Measurements from ENCODE around the gene C6orf118.

The C6orf118 gene

DNA sequence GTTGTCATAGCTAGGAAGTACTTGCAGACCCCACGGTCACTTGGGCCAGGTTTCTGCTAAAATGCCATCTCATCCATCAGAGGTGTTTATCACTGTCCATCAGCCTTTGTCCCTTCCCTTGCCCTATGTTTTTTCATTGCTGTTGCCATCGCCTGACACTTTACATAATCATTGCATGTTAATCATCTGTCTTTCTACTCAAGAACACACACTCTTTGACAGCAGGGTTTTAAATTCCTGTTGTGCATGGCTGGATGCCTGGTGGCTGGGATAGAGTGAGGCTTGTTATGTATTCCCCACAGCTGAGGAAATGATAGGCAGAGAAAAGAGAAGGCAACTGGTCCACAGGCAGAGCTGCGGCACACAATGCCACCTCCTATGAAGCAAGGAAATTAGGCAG is 11.7 kb upstream of the C6orf118 start:
- no peaks in the 10 kb centered on the region for H3K9me3 ChIP-seq (ENCODE audit: severe bottlenecking)
- H3K27ac ChIP-seq (ENCODE audit: poor library complexity, severe bottlenecking) = no peak overlapping the region
- H3K27me3 ChIP-seq (ENCODE audit: insufficient read depth, poor library complexity, severe bottlenecking) = no peaks in the 10 kb centered on the region
- no peak for ATAC-seq (ENCODE audit: low read depth)
- no peaks in the 10 kb centered on the region for H3K4me1 ChIP-seq (ENCODE audit: insufficient read depth, poor library complexity, severe bottlenecking)
- no peak for DNase-seq (ENCODE audit: low spot score)
- no peaks in the 10 kb centered on the region for H3K36me3 ChIP-seq (ENCODE audit: low read depth)
- TF ChIP-seq CTCF (IDR thresholded peaks at IDR 0.05; ENCODE audit: poor library complexity, severe bottlenecking) = no peak
- no peak overlapping the region for H3K4me3 ChIP-seq (ENCODE audit: severe bottlenecking)

DNA sequence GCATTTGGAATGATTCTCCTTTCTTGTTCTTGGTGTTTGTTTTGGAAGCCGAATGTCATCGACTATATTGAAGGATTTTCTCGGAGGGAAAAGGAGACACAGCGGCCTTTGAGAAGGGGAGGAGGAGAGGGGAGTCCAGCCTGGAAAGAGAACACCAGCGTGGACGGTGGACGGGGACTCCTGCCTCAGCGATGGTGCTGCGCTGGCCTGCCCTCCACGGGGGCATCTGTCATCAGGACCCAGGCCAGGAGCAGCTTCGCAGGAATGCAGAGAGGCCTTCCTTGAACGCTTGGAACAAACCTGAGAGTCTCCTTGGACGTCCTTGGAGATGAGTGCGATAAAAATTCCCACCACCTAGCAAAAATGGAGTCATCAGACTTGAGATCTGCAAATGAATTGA is 8.3 kb upstream of the C6orf118 start:
- DNase-seq (ENCODE audit: low spot score) (no peak), ATAC-seq (ENCODE audit: low read depth) (no peak)
- Histone ChIP-seq H3K9me3 (ENCODE audit: severe bottlenecking) (no peaks in the 10 kb centered on the region), H3K36me3 (ENCODE audit: low read depth) (no peaks in the 10 kb centered on the region), H3K4me1 (ENCODE audit: insufficient read depth, poor library complexity, severe bottlenecking) (no peaks in the 10 kb centered on the region), H3K27ac (ENCODE audit: poor library complexity, severe bottlenecking) (no peak overlapping the region), H3K4me3 (ENCODE audit: severe bottlenecking) (no peak overlapping the region), H3K27me3 (ENCODE audit: insufficient read depth, poor library complexity, severe bottlenecking) (no peaks in the 10 kb centered on the region)
- no peak for TF ChIP-seq CTCF (IDR thresholded peaks at IDR 0.05; ENCODE audit: poor library complexity, severe bottlenecking)

DNA sequence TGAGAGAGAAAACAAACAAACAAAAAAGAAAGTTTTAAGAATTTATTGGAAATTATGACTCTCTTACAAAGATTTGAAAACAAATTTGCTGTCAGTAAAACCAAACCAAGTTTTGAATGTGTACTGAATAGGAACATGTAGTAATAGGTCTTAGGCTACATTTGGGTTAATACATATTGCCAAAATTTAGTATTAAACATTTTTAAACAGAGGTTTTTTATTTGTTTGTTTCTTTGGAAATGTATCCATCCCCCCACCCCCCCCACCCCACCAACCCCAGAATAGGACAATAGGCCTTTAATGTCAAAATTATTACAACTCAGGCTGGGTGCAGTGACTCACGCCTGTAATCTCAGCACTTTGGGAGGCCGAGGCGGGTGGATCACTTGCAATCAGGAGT is 2.5 kb downstream of the C6orf118 start:
- Histone ChIP-seq H3K4me1 (ENCODE audit: insufficient read depth, poor library complexity, severe bottlenecking) (no peaks in the 10 kb centered on the region), H3K36me3 (ENCODE audit: low read depth) (no peaks in the 10 kb centered on the region), H3K4me3 (ENCODE audit: severe bottlenecking) (no peak overlapping the region), H3K27ac (ENCODE audit: poor library complexity, severe bottlenecking) (no peak overlapping the region), H3K9me3 (ENCODE audit: severe bottlenecking) (no peaks in the 10 kb centered on the region), H3K27me3 (ENCODE audit: insufficient read depth, poor library complexity, severe bottlenecking) (no peaks in the 10 kb centered on the region)
- ATAC-seq (ENCODE audit: low read depth) = no peak
- TF ChIP-seq CTCF (IDR thresholded peaks at IDR 0.05; ENCODE audit: poor library complexity, severe bottlenecking) = no peak
- no peak for DNase-seq (ENCODE audit: low spot score)

DNA sequence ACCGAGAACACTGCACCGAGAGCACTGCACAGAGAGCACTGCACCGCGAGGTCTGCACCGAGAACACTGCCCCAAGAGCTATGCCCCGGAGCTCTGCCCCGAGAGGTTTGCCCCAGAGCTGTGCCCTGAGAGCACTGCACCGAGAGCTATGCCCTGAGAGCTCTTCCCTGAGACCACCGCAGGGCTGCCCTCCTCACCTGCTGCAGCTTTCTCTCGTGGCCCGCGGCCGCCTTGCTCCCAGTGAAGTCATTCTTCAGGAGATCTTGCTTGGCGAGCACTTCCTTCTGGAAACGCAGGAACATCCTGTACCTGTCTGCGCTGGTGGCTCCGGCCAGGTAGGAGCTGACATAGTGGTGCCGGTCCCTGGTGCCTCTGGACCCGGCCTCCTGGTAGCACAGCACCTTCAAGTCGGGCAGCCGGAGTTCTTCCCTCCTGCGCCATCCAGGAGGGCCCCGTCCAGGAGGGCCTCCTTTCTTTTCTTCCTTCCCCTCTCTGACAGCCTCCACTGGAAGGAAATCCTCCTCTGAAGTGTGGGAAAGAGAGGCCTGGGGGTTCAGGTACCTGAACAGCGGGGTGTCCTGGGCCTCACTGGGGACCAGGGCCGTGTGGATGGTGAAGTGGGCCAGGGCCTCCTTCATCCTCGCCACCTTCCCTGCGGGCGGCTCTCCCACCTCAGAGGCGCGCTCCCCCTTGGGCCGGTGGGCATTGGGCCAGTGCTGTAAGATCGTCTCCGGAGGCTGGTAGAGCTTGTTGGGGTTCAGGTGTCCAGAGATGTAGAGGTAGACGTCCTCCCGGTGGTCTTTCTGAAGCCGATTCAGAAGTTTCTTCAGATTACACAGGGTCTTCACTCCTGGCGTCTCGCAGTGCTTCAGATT is 7.8 kb downstream of the C6orf118 start:
- TF ChIP-seq CTCF (IDR thresholded peaks at IDR 0.05; ENCODE audit: poor library complexity, severe bottlenecking) = no peak
- H3K9me3 ChIP-seq (ENCODE audit: severe bottlenecking) = no peaks in the 10 kb centered on the region
- H3K27me3 ChIP-seq (ENCODE audit: insufficient read depth, poor library complexity, severe bottlenecking) = no peaks in the 10 kb centered on the region
- ATAC-seq (ENCODE audit: low read depth) (no peak), DNase-seq (ENCODE audit: low spot score) (no peak)
- H3K4me1 ChIP-seq (ENCODE audit: insufficient read depth, poor library complexity, severe bottlenecking) = no peaks in the 10 kb centered on the region
- H3K36me3 ChIP-seq (ENCODE audit: low read depth) = no peaks in the 10 kb centered on the region
- no peak overlapping the region for H3K27ac ChIP-seq (ENCODE audit: poor library complexity, severe bottlenecking)
- H3K4me3 ChIP-seq (ENCODE audit: severe bottlenecking) = no peak overlapping the region

DNA sequence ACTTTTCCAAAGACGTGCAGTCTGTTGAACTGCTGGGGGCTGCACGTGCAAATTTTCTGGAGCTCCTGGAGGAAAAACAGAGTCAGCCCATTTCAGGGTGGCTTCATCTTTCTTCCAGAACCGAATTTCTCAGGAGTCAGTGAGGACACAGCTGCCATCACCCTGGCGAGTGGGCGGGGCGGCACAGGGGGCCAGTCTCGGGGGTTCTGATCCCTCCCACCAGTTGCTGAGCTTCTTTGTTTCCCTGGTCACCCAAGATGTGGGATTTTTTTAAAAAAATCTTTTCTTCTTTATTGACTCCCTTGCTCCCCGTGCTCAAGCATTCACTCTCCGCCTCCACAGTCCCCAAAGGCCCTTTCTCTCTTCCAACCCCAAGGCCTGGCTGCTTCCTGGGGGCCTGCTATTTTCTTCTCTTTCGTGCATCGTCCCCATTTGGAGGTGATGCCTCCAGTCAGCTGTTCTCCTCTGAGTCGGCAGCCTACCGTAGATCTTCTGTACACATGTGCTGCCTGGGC is 8.9 kb downstream of the C6orf118 start:
- Histone ChIP-seq H3K27ac (ENCODE audit: poor library complexity, severe bottlenecking) (no peak overlapping the region), H3K4me3 (ENCODE audit: severe bottlenecking) (no peak overlapping the region), H3K36me3 (ENCODE audit: low read depth) (no peaks in the 10 kb centered on the region), H3K9me3 (ENCODE audit: severe bottlenecking) (no peaks in the 10 kb centered on the region), H3K4me1 (ENCODE audit: insufficient read depth, poor library complexity, severe bottlenecking) (no peaks in the 10 kb centered on the region), H3K27me3 (ENCODE audit: insufficient read depth, poor library complexity, severe bottlenecking) (no peaks in the 10 kb centered on the region)
- no peak for ATAC-seq (ENCODE audit: low read depth)
- TF ChIP-seq CTCF (IDR thresholded peaks at IDR 0.05; ENCODE audit: poor library complexity, severe bottlenecking) = no peak
- no peak for DNase-seq (ENCODE audit: low spot score)

All from RWPE2 (cell line).